GM10847 (cell line): Measurements from ENCODE around the gene CCDC148.

ENCODE experiments used
- POLR2A ChIP-seq: IDR thresholded peaks from 2 replicates; pipeline ENCODE4 v1.6.1; 2011; ENCODE audit not compliant: insufficient read length; ENCODE audit errors: extremely low read depth

CCDC148 gene

DNA sequence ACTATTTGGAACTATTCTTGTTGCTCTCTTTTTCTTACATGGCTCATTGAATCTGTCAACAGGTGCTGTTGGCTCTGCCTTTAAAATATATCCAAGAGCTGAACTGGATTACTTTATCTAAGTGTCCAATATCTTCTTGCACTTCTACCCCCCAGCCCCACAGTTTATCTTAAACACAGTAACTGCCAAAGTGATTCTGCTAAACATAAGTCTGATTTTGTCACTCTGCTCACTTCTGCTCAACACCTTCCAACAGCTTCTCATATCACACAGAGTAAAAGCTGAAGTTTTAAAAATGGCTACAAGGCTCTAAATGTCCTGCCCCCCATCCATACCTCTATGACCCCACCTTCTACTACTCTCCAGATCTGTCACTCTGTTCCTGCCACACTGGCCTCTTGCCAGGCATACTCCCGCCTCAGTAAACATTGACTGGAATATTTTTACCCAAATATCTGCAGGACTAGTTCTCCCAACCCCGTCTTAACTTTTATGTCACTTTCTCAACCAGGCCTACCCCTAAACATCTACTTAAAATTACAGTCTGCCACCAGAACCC is 130.7 kb downstream of the CCDC148 start:
- TF ChIP-seq POLR2A = no peak

DNA sequence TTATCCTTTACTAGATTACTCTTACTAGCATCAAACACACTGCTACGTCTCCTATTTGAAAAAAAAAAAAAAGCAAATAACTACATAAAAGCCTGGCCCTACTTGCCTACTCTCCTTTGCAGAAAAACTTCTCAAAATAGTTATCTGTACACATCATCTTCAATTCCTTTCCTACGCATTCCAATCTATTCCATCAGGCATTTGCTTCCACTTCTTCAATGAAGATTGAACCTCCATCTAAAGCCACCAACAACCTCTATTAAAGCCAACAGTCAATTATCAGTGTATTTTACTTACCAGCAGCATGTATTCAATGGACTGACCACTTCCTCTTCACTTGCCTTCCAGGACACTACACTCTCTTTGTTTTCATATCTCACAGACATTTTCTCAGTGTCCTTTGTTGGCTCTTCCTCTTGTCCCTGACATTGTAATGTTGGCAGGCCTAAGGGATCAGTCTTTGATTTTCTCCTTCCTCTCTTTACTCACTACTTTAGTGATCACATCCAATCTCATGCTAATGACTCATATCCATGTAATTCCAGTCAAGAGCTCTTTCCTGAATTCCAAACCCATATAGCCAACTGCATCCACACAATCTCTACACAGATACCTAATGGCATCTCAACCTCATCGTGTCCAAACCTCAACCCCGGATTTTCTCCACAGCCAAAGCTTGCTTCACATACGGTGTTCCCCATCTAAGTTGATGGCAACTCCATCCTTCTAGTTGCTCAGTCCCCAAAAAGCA is 131.3 kb downstream of the CCDC148 start:
- no peak for TF ChIP-seq POLR2A

GRCh38 chr2:158323381-158323780 is 133.2 kb downstream of the CCDC148 start:
- TF ChIP-seq POLR2A = no peak

DNA sequence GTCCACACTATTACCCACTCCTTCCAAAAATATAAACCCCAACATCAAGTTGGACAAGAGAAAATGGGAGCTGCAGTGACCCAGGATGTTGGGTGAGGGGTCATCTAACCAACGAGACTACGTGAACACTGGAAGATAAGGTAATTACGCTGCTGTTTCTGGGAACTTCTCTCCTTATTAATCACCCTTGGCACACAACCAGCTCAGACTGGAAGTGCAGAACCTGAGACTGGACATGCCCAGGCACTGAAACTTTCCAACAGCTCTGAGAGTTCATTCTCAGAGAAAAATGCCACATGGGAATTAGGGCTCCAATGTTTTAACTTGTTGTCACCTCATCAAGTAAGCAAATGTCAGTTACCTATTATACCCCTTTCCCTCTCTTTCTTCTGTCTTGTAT is 135.3 kb downstream of the CCDC148 start:
- no peak for TF ChIP-seq POLR2A

- TF ChIP-seq POLR2A = no peak
These were observed 137.3 kb downstream of the CCDC148 start for GRCh38 chr2:158319269-158319668.

- TF ChIP-seq POLR2A = no peak
These were observed 138.9 kb downstream of the CCDC148 start for GRCh38 chr2:158317642-158318041.

DNA sequence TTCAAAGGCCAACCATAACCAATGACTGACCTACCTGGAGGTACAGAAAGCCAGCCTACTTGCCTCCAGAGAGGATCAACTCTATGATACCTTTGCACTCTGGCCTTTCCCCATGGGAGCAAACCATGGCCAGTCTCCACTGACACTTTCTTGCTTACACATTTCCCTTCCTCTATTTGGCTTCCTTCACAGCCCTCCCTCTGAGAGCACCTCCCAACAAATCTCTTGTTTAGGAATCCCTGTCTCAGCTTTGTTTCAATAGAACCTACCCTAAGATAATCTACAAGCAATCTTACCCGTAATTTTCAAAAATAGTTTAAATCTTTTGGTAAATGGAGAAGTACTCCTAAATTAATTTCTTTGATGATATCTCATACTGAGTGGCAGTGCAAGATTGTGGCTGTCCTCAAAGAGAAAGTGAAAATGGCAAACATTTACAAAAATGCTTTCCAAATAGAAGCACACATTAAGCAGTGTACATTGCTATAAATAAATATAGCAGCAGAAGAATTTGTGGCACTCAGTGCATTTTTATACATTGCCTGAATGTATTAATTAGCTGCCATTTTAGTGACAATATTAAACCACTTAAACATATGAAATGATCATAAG is 140.6 kb downstream of the CCDC148 start:
- TF ChIP-seq POLR2A = no peak

DNA sequence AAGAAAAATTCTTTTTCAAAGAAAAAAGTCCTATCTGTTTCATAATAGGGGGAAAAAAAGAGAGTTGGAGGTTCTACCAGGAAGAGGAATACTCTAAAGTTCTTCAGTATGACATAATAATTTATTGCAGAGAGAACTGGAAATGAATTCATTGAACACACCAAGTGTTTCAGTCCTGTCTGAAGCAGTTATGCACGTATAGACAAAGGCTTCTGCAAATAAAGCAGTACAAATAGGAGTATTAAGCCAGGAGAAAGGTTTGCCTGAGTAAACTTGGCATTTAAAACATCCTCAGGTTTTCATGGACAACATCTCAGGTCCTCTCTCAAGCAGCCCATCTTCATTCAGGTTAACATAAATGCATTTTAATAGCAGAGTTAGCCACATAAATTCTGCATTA is 141.6 kb downstream of the CCDC148 start:
- TF ChIP-seq POLR2A = no peak

- no peak for TF ChIP-seq POLR2A
These were observed 142.8 kb downstream of the CCDC148 start for GRCh38 chr2:158313734-158314133.

GRCh38 chr2:158312981-158313380 is 143.6 kb downstream of the CCDC148 start:
- TF ChIP-seq POLR2A = no peak

DNA sequence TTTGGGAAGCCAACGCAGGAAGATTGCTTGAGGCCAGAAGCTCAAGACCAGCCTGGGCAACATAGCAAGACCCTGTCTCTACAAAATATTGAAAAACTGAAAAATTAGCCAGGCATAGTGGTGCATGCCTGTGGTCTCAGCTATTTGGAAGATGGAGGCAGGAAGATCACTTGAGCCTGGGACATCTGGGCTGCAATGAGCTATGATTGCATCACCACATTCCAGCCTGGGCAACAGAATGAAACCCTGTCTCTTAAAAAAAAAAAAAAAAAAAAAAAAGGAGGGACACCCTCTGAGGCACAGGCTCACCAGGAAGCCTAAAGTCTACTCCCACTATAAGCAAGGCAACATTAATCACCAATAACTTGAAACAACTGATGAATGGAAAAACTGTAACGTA is 151.1 kb downstream of the CCDC148 start:
- TF ChIP-seq POLR2A = no peak

- TF ChIP-seq POLR2A = no peak
These were observed 156.2 kb downstream of the CCDC148 start for GRCh38 chr2:158300394-158300793.

DNA sequence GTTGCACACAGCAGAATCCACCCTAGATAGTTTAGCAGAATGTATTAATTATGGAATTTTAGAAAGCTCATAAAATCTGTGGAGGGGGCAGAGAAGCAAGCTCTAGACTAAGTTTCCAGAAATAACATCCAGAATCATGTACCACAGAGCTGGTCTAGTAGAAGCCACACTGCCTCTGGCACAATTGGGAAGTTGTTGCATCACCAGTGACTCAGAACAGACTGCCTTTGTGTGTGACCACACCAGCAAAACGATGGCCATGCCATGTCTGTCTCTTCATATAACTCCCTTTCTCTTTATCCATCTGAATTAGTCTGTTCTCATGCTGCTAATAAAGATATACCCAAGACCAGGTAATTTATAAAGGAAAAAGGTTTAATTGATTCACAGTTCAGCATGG is 158.9 kb downstream of the CCDC148 start:
- TF ChIP-seq POLR2A = no peak

- no peak for TF ChIP-seq POLR2A
These were observed 159.4 kb downstream of the CCDC148 start for GRCh38 chr2:158297120-158297519.

GRCh38 chr2:158293722-158294121 is 162.8 kb downstream of the CCDC148 start:
- TF ChIP-seq POLR2A = no peak

GRCh38 chr2:158291544-158292180 is 164.9 kb downstream of the CCDC148 start:
- TF ChIP-seq POLR2A = no peak
